Measurements from ENCODE around the gene NOD2. TPM values are rescaled to one million over a fixed set of nuclear protein-coding genes. Genes with fewer than 3 reads are reported as not detected.

NOD2 gene
- total RNA-seq, 2 donors from 2014 or later, result 9.4 to 16.6 TPM

DNA sequence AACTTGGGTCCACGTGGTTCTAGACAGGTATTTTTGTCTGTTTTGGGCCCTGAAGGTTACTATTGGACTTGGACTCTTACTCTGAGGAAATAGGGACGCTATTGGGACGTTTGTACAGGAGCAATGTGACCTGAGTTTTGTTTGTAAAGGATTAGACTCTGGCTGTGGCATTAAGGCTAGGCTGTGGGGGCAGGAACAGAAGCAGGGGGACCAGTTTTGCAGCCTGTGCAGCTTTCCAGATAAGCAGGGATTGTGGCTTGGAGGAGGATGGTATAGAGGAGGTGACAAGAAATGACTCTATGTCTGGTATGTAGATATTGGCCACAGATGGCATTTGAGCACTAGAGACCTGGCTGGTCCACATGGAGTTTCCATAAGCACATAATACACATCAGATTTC, 12.8 kb downstream of the NOD2 start:
- Mint-ChIP-seq H3K27me3 (no peaks in the 10 kb centered on the region), H3K36me3 (ENCODE audit: low read depth) (peaks cover 7% of the 10 kb centered on the region), H3K4me3 (no peak overlapping the region), H3K4me1 (peaks cover 33% of the 10 kb centered on the region), H3K27ac (no peak overlapping the region)
- H3K9me3 ChIP-seq (ENCODE audit: control insufficient read depth, low read length, poor library complexity, severe bottlenecking), result peaks cover 10% of the 10 kb centered on the region
- no peak for ATAC-seq
- DNase-seq, result no peak

DNA sequence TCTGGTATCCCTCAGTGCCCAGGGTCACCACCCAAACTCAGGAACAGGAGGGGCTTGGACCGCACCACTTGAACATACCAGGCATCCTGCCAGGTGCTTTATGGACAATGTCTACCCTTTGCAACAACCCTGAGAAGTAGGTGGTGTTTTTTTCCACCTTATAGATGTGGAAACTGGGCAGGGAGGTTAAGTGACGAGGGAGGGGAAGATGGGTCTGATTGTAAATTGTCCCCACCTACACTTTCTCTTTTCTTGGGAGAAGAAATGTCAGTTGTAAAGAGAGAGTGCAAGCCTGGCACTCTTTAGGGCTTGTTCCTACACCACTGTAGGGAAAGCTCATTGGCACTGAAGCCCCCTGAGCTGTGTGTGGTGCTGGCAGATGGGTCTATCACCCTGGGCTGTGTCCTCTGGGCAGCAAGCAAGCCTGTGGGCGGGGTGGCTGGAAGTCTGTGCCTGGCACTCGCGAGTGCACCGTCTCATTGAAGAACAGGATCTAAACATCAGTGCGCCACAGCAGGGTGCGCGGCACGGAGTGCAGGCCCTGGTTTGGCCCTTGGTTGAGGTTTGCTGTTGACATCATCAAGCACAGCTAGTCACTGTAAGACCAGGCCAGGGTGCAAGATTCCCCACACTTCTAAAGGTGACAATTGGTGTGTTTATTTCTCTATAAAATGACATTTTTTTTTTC, 15.1 kb downstream of the NOD2 start:
- H3K36me3 Mint-ChIP-seq (ENCODE audit: low read depth), result peaks cover 7% of the 10 kb centered on the region
- H3K27me3 Mint-ChIP-seq, result no peaks in the 10 kb centered on the region
- peak overlapping the region; percentile 60 for H3K4me3 Mint-ChIP-seq
- peaks cover 30% of the 10 kb centered on the region for H3K4me1 Mint-ChIP-seq
- H3K9me3 ChIP-seq (ENCODE audit: control insufficient read depth, low read length, poor library complexity, severe bottlenecking), result peaks cover 10% of the 10 kb centered on the region
- peak overlapping the region; percentile 96 for H3K27ac Mint-ChIP-seq
- ATAC-seq (peak; percentile 91), DNase-seq (no peak)

DNA sequence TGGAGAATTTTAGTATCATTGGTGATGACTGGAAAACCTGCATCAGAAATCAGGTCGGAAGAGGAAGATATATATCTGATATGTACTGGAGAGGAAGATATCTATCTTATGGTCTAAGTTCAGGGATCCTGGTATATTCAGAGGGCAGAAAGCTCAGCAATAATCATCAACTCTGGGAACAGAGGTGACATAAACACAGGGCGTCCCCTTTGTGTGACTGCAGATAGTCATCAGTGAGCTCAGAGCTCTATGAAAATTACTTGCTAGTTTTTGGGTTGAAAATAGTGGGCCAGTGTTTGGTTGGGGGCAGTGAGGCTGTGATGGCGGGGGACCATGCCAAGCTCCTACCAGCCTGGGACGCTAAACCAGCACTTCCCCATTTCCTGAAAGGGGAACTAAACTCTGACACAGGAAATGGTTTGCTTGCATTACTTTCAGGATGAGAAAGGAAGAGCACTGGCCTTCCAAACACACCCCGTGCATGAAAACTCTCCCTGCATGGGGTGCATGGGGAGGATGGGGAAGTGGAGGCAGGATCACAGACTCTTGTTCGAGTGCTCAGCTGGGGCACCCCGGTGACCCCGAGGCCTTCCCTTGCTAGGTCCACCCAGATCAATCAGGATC, 15.8 kb downstream of the NOD2 start:
- Mint-ChIP-seq H3K27me3 (no peaks in the 10 kb centered on the region), H3K27ac (peak overlapping the region; percentile 96), H3K4me1 (peaks cover 30% of the 10 kb centered on the region), H3K36me3 (ENCODE audit: low read depth) (peaks cover 7% of the 10 kb centered on the region), H3K4me3 (peak overlapping the region; percentile 60)
- H3K9me3 ChIP-seq (ENCODE audit: control insufficient read depth, low read length, poor library complexity, severe bottlenecking), result peaks cover 5% of the 10 kb centered on the region
- ATAC-seq (peak; percentile 47), DNase-seq (no peak)

DNA sequence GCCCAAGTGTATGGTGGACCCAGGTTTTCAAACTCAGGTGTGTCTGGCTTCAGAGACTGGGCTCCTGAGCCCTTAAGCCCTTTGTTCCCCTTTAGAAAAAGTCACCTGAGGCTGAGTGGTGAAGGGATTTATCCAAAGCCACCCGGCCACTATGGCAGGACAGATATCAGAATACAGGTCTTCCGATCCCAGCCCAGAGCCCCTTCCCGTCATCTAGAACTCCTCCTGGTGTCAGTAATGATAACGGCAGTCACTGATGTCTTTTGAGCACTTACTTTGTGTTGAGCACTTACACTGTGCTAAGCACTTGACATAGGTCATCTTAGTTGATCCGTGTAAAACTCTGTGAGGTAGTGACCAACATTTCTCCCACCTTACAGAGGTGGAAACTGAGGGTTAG, 16.6 kb downstream of the NOD2 start:
- H3K4me3 Mint-ChIP-seq, result no peak overlapping the region
- H3K36me3 Mint-ChIP-seq (ENCODE audit: low read depth), result peaks cover 7% of the 10 kb centered on the region
- no peaks in the 10 kb centered on the region for H3K27me3 Mint-ChIP-seq
- DNase-seq, result no peak
- no peaks in the 10 kb centered on the region for H3K9me3 ChIP-seq (ENCODE audit: control insufficient read depth, low read length, poor library complexity, severe bottlenecking)
- H3K4me1 Mint-ChIP-seq, result peaks cover 32% of the 10 kb centered on the region
- H3K27ac Mint-ChIP-seq, result peak overlapping the region; percentile 96
- ATAC-seq, result no peak

DNA sequence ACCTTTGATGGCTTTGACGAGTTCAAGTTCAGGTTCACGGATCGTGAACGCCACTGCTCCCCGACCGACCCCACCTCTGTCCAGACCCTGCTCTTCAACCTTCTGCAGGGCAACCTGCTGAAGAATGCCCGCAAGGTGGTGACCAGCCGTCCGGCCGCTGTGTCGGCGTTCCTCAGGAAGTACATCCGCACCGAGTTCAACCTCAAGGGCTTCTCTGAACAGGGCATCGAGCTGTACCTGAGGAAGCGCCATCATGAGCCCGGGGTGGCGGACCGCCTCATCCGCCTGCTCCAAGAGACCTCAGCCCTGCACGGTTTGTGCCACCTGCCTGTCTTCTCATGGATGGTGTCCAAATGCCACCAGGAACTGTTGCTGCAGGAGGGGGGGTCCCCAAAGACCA, 17.6 kb downstream of the NOD2 start:
- Mint-ChIP-seq H3K4me1 (peaks cover 29% of the 10 kb centered on the region), H3K36me3 (ENCODE audit: low read depth) (peaks cover 3% of the 10 kb centered on the region), H3K4me3 (no peak overlapping the region), H3K27me3 (no peaks in the 10 kb centered on the region), H3K27ac (peak overlapping the region; percentile 51)
- no peaks in the 10 kb centered on the region for H3K9me3 ChIP-seq (ENCODE audit: control insufficient read depth, low read length, poor library complexity, severe bottlenecking)
- ATAC-seq, result no peak
- no peak for DNase-seq

DNA sequence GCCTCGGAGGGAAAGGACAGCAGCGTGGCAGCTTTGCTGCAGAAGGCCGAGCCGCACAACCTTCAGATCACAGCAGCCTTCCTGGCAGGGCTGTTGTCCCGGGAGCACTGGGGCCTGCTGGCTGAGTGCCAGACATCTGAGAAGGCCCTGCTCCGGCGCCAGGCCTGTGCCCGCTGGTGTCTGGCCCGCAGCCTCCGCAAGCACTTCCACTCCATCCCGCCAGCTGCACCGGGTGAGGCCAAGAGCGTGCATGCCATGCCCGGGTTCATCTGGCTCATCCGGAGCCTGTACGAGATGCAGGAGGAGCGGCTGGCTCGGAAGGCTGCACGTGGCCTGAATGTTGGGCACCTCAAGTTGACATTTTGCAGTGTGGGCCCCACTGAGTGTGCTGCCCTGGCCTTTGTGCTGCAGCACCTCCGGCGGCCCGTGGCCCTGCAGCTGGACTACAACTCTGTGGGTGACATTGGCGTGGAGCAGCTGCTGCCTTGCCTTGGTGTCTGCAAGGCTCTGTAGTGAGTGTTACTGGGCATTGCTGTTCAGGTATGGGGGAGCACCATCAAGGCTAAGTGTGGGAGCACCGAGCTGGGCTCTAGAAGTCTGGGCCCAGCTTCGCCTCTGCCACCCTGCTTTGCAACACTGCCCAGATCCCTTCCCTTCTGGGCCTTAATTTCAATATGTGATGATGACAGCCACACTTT, 18.6 kb downstream of the NOD2 start:
- Mint-ChIP-seq H3K27me3 (no peaks in the 10 kb centered on the region), H3K36me3 (ENCODE audit: low read depth) (peaks cover 5% of the 10 kb centered on the region), H3K4me1 (peaks cover 25% of the 10 kb centered on the region), H3K27ac (no peak overlapping the region), H3K4me3 (no peak overlapping the region)
- DNase-seq (no peak), ATAC-seq (no peak)
- H3K9me3 ChIP-seq (ENCODE audit: control insufficient read depth, low read length, poor library complexity, severe bottlenecking), result no peaks in the 10 kb centered on the region

DNA sequence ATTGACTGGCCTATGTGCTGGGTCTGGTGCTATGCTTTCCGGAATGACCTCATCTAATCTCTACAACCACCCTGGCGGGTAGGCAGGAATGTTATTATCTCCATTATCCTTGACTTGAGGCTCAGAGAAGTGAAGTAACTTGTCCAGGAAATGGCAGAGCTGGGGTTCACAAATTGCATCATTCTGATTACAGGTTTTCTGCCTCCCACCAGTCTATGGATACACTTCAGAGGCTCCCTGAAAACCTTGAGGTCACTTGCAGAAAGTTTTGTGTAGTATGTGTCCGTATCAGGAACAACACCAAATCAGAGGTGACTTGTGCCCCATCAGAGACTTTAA, 19.1 kb downstream of the NOD2 start:
- DNase-seq (no peak), ATAC-seq (no peak)
- Mint-ChIP-seq H3K36me3 (ENCODE audit: low read depth) (peaks cover 2% of the 10 kb centered on the region), H3K27ac (no peak overlapping the region), H3K27me3 (no peaks in the 10 kb centered on the region), H3K4me1 (peaks cover 25% of the 10 kb centered on the region), H3K4me3 (no peak overlapping the region)
- no peaks in the 10 kb centered on the region for H3K9me3 ChIP-seq (ENCODE audit: control insufficient read depth, low read length, poor library complexity, severe bottlenecking)

DNA sequence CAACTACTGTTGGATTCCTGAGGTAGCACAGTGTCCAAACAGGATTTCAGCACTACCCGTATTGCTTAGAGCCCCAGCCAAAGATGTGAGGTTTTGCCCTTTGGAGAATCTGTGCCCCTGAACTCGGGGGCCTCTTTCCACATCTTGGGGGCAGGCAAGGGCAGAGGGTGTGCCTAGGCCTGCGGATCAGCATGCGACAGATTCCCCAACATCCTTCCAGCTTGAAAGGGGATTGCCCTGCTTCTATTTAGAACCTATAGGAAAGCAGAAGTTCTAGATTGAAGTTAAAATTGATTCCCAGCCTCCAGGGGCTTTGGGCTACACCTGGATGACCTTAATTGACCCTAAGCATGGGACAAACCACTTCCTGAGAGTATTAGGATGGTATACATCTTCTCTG, 19.6 kb downstream of the NOD2 start:
- peaks cover 24% of the 10 kb centered on the region for H3K4me1 Mint-ChIP-seq

DNA sequence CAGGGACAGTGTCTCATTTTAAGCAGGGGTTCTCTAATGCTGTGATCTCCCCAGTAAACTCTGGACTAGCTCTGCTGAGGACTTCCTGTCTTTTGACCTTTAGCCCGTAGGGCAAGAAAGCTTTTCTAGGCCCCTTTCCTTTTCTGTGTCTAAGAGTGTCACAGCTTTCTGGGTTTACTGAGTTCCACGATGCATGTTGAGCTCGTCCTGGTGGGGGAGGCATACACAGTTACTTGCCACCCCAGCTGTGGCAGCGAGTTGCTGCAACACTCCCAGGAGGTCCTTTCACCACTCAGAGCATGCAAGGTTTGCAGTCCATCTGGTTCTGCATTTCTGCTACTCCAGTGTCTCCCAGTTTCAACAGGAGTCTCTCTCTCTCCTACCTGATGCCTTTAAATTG, 23.7 kb downstream of the NOD2 start:
- ATAC-seq (no peak), DNase-seq (no peak)
- Mint-ChIP-seq H3K27me3 (no peaks in the 10 kb centered on the region), H3K36me3 (ENCODE audit: low read depth) (peaks cover 2% of the 10 kb centered on the region), H3K27ac (peak overlapping the region; percentile 39), H3K4me1 (peaks cover 23% of the 10 kb centered on the region), H3K4me3 (no peak overlapping the region)
- no peaks in the 10 kb centered on the region for H3K9me3 ChIP-seq (ENCODE audit: control insufficient read depth, low read length, poor library complexity, severe bottlenecking)

More for the DNA sequence above, 19.6 kb downstream of the NOD2 start:
- no peak overlapping the region for H3K27ac Mint-ChIP-seq
- no peak overlapping the region for H3K4me3 Mint-ChIP-seq
- H3K9me3 ChIP-seq (ENCODE audit: control insufficient read depth, low read length, poor library complexity, severe bottlenecking), result no peaks in the 10 kb centered on the region
- no peak for DNase-seq
- peaks cover 2% of the 10 kb centered on the region for H3K36me3 Mint-ChIP-seq (ENCODE audit: low read depth)
- ATAC-seq, result no peak
- H3K27me3 Mint-ChIP-seq, result no peaks in the 10 kb centered on the region

DNA sequence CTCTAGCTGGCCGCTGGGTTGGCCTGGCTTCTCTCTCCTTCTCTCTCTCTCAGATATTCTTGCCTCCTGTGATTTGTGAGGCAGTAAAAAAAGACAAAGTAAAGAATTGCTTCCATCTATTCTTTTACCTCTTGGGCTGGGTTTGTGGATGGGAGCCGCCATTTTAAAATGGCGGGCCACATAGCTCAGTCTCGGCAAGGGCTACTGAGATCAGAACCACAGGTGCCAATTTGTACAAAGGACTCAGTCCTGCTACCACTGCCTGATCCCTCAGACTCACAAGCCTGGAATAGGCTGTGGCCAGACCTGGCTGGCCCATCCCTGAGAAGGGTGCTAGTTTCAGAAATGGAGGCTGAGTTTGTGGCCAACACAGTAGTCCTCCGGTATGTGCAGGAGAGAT, 24.1 kb downstream of the NOD2 start:
- Mint-ChIP-seq H3K27me3 (no peaks in the 10 kb centered on the region), H3K4me3 (no peak overlapping the region), H3K4me1 (peaks cover 23% of the 10 kb centered on the region), H3K36me3 (ENCODE audit: low read depth) (peaks cover 4% of the 10 kb centered on the region), H3K27ac (peak overlapping the region; percentile 39)
- H3K9me3 ChIP-seq (ENCODE audit: control insufficient read depth, low read length, poor library complexity, severe bottlenecking), result no peaks in the 10 kb centered on the region
- ATAC-seq (no peak), DNase-seq (no peak)

DNA sequence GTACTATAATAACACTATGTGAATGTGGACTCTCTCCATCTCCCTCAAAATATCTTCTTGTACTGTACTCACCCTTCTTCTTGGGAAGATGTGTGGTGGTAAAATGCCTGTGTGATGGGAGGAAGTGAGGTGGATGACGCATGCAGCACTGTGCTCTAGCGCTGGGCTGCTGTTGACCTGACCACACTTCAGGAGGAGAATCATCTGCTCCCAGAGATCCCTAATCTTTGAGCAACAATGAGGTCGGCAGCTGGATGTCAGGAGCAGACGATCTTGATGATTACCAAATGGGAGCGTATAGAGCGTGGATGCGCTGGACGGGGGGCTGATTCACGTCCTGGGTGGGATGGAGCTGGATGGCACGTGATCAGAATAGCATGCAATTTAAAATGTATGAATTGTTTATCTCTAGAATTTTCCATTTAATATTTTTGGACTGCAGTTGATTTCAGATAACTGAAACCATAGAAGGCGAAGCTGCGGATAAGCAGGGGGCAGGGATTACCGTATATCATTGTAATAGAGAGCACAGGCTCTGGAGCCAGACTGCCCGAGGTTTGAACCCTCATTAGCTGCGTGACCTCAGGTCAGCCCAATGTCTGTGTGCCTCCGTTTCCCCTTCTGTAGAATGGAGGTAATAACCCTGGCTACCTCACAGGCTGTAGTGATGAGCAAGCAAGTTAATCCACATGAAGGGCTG, 24.8 kb downstream of the NOD2 start:
- Mint-ChIP-seq H3K27ac (no peak overlapping the region), H3K4me1 (peaks cover 24% of the 10 kb centered on the region), H3K36me3 (ENCODE audit: low read depth) (peaks cover 4% of the 10 kb centered on the region), H3K27me3 (no peaks in the 10 kb centered on the region), H3K4me3 (no peak overlapping the region)
- DNase-seq (no peak), ATAC-seq (no peak)
- no peaks in the 10 kb centered on the region for H3K9me3 ChIP-seq (ENCODE audit: control insufficient read depth, low read length, poor library complexity, severe bottlenecking)

DNA sequence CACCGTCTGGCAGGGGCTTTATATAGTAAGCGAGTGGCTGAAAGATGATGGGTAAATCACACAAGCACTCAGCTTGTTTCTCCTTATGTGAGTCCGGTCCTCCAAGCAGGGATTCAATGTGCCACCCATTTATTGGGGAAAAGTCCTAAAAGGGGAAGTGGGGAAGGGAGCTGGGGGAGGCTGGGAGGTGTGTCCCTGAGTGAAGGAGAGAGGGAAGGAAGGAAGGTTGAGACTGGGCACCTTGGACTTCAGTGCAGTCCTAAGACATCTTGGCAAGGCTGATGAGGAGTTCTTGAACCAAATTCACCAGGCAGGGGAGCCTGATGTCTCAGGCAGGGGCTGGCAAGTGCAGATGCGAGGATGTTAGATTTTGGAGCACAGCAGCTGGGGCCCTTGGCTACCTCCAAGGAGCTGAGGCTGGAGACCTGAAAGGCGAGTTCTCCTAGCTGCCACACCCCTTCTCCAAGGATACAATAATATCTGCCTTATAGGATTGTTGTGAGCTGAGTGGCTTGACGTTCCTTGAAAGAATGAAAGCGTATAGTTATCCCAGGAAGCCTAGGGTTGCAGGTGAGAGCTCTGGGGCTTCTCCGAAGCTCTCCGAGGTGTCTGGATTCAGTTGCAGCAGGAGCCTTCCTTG, 25.5 kb downstream of the NOD2 start:
- no peaks in the 10 kb centered on the region for H3K9me3 ChIP-seq (ENCODE audit: control insufficient read depth, low read length, poor library complexity, severe bottlenecking)
- no peak overlapping the region for H3K27ac Mint-ChIP-seq
- peaks cover 4% of the 10 kb centered on the region for H3K36me3 Mint-ChIP-seq (ENCODE audit: low read depth)
- no peak for DNase-seq
- no peaks in the 10 kb centered on the region for H3K27me3 Mint-ChIP-seq
- H3K4me1 Mint-ChIP-seq, result peaks cover 23% of the 10 kb centered on the region
- no peak for ATAC-seq
- H3K4me3 Mint-ChIP-seq, result no peak overlapping the region
